HG03565 (cell line): ENCODE measurements around the gene LRRTM2.

Experiments
- ATAC-seq: cut with Tn5 transposase; IDR thresholded peaks from one replicate; pipeline ENCODE4 v1.9.1; 2021; ENCODE audit warnings: mild to moderate bottlenecking, moderate library complexity; ENCODE audit not compliant: unreplicated experiment

Gene LRRTM2

GRCh38 chr5:138884094-138884493 lies 9.0 kb upstream of the LRRTM2 start:
- ATAC-seq = no peak

DNA sequence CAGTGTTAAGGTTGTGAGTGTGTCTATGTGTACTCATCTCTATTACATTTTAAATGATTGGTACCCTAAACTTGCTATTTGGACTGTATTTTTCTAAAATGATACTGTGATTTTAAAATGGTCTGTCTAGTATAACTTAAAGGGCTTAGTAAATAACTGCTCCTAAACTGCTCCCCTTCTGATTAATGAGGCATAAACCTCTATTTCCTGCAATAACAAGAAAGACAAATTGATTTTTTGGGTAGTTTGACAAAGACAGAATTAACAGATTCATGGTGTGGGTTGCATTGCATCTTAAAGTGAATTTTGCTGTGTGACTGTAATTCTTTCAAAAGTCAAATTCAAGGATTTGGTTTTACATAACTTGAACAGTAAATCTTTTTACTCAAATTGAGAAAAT lies 8.1 kb upstream of the LRRTM2 start:
- no peak for ATAC-seq

- no peak for ATAC-seq
Observed at GRCh38 chr5:138878437-138879235, 3.5 kb upstream of the LRRTM2 start.

- no peak for ATAC-seq
Observed at GRCh38 chr5:138876811-138877210, 1.7 kb upstream of the LRRTM2 start.

DNA sequence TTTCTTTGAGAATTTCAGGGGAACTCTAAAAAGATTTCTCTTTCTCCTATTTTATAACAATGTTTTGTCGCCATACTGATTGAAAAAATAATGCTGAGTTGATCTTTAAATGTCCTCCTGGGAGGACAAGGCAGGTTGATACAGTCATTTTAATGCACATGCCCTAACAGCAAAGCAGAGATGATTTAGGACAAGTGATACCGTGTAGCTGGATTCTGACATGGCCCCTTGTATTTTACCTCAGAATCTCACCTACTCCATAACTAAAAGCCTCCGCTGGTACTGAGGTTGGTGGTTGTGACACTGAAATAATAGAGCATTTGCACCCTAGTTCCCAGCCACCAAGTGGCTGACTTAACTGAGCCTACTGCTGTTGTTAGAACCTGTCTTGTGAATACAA lies 811 bp upstream of the LRRTM2 start:
- no peak for ATAC-seq

DNA sequence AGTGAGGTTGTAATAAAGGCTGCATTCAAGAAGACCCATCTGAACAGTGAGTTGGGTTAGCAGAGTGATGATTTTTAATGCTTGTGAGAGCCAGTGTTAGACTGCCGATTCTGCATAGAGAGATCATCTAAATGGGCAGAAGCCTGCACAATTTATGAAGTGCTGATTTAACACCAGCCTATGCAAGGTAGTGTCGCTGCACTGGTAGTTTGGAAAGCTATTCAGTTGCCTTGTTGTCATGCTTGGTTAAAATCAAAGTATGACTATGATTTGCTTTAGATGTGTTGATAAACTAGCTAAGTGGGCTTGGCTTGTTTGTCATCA lies 379 bp upstream of the LRRTM2 start:
- no peak for ATAC-seq

GRCh38 chr5:138874241-138874640 lies 894 bp downstream of the LRRTM2 start:
- no peak for ATAC-seq

DNA sequence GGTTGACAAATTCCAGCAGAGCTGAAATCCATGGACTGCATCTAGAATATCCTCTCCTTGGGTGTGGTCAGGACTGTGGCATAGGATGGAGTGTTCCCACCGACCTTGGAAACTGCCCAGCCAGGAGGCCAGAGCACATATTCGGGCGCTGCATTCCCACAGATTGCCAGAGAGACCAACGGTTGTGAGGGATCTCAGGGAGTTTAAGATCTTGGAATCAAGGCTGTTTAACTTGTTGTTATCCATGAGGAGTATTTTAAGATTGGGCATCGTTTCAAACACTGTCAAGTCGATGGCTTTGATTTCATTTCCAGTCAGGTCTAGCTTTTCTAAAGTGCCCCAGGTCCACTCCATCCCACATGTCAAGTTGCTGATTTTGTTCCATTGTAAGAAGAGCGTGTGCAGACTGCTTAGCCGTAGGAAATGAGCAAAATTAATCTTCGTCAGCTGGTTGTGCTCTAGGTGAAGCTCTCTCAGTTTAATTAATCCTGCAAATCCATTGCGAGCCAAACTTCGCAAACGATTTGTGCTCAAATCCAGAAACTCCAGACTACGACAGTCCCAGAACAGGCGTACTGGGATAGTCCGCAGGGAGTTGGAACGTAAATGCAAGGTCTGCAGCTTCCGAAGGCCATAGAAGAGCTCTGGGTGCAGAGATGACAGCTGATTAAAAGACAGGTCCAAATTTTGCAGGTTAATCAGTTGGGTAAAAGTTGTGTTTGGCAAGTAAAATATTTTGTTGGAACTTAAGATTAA lies 1.5 kb downstream of the LRRTM2 start:
- no peak for ATAC-seq

DNA sequence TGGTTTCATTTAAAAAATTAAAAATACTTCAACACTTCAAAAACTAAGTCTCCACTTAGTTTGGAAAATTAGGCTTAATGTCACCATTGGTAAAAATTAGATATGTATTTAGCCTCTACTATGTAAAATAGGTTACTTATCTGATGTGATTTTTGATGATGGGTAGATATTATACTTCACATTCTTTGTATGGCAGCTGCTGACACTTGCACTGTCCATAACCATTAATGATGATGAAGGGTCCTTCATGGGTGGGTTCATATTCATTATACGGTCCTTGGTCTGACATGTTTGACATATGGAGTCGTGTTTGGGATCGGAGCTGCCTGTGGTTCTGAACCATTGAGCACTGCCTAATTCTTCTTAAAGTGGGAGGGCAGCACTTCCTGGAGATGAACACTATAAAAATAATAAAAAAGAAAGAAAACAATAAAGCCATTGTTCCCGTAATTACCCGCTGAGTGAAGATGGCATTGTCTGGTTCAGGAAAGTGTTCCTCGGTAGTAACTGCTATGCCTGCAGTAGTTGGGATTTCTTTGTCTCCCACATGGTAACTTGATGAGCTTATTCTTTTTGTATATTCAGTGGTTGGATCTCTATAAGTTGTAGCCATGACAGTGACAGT lies 2.2 kb downstream of the LRRTM2 start:
- no peak for ATAC-seq

- no peak for ATAC-seq
Observed at GRCh38 chr5:138870611-138871010, 4.5 kb downstream of the LRRTM2 start.

DNA sequence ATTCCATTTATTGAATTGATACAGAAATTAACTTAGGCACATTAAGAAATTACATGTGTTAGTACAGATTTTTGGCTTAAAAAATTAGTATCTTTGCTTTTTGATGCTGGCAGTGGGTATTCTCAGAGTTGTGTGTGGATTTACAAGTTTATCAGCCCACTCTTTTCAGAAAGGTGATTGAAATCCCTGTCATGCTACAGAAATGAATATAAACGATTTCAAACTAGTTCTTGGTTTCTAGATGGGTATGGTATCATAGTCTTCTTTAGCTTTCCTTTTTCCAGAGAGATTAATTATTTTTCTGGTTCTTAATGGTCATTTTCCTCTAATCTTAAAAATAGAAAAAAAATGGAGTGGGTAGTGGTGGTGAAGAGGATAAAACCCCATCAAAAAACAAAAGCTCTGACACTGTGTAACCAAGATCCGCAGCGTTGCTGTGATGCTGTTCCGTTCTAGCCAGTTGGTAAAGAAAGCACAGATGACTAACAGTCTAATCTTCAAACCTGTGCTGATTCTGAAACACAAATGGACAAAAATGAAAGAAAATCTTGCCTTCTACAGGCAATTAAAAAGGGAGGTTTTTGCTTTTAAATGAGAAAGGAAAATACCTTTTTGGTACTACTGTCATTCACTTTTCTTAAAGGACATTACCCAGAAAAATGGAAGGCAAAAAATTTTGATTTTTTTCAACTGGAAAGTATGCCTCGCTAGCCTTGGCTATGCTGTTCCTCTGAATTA lies 5.2 kb downstream of the LRRTM2 start:
- ATAC-seq = no peak

GRCh38 chr5:138869038-138869437 lies 6.1 kb downstream of the LRRTM2 start:
- ATAC-seq = no peak

DNA sequence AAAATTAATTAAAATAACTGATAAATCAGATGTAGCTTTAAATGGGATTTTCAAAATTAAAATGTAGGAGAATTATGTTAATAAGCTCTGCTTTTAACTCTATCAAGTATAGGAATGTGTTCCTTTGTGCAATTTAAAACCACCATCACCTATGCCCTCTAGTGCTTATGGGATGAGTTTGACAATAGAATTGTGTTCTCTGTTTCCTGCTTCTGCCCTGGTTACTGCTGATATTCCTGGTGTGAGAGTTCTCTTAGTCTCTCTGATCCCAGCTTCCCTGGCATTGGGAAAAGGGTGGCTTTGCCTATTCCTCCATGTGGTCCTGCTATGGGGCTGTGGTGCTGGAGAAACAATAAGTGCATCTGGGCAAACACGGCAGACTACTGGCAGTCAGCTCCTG lies 8.1 kb downstream of the LRRTM2 start:
- ATAC-seq = no peak

- no peak for ATAC-seq
Observed at GRCh38 chr5:138853132-138853531, 22.0 kb downstream of the LRRTM2 start.

GRCh38 chr5:138850865-138851435 lies 24.2 kb downstream of the LRRTM2 start:
- no peak for ATAC-seq

GRCh38 chr5:138849882-138850281 lies 25.3 kb downstream of the LRRTM2 start:
- ATAC-seq = no peak

DNA sequence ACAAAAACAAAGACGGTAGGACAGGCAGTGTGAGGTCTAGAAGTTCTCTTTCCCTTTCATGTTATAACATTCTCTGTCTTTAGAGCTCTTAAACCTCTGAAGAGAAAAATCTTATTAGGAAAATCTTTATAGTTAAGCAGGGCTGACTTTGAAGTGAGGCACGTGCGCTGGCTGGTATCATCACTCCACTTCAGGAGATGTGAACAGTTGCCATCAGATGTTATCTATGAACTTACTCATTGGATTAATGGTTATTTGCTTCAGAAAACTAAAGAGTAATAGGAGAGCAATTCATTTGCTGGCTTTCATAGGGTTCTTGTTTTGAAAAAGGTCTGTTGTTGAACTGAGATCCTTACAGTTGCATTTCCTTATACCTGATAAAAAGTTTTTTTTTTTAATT lies 25.7 kb downstream of the LRRTM2 start:
- no peak for ATAC-seq

- no peak for ATAC-seq
Observed at GRCh38 chr5:138844812-138845513, 30.2 kb downstream of the LRRTM2 start.

DNA sequence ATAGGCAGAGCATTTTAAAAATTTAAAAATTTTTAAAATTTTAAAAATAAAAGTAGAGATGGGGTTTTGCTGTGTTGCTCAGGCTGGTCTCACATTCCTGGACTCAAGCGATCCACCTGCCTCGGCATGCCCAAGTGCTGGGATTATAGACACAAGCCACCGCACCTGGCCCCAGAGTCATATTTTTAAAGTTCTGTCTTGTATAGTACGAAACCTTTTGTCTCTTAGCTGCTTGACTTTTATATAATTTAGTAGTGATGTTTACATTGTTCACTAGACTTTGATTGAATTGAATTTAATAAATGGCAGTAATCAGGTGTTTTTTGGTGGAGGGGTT lies 31.0 kb downstream of the LRRTM2 start:
- ATAC-seq = no peak

DNA sequence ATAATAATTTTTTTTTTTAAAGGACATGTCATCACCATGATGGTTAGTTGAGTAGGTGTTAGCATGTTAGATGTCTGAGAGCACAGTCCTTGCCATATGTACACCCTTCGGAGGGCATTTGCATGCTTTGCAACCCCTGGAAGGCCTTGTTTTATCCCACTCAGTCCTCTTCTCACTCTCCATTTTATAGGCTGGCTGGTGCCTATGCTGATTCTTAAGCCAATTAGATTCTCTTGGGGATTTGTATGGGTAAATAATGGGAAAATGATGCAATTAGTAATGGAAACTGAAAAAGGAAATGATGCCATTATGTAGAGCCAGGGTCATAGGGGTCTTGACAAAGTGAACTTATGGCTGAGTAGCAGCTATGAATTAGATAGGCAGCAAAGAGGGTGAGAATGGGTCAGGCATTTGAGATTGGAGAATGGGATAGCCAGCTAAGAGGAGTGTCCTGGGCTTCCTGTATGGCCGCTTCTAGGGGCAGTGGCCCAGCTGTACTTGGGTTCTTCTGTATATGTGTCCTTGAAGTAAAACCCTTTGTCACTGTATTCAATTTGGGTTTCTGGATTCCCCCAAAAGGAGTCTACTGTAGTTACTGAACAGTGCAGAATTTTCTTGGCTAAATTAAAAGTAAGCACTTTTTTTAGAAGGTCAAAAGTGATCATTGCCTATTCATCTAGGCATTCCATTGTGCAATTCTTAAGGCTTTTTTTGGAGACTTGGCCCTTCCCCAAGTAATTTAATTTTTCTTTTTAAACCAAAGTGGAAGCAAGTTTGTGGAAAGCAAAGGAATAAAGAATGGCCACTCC lies 31.6 kb downstream of the LRRTM2 start:
- no peak for ATAC-seq
